ENCODE measurements around the gene PLGRKT.

GRCh38 chr9:5480919-5481318 lies 43.2 kb upstream of the PLGRKT start:
- TF ChIP-seq CTCF (IDR thresholded peaks at IDR 0.05), result no peak
- TF ChIP-seq ATF2 (CRISPR knock-in tag; IDR thresholded peaks at IDR 0.05; ENCODE audit: borderline replicate concordance, low read depth), result no peak
- TF ChIP-seq ZNF317 (CRISPR knock-in tag; IDR thresholded peaks at IDR 0.05; ENCODE audit: borderline replicate concordance, low read depth), result no peak
- no peak for TF ChIP-seq USF2 (CRISPR knock-in tag; IDR thresholded peaks at IDR 0.05)
- TF ChIP-seq SP1 (CRISPR knock-in tag; conservative IDR thresholded peaks at IDR 0.05), result no peak
- TF ChIP-seq HMGXB4 (CRISPR knock-in tag; IDR thresholded peaks at IDR 0.05), result no peak
- TF ChIP-seq CREM (CRISPR knock-in tag; IDR thresholded peaks at IDR 0.05), result no peak
